HEK293 (cell line): Measurements from ENCODE around the gene NKX6-1.
A peak's percentile ranks its signal among the peaks of the same experiment; 100 is the strongest.

Source experiments
- CTCF ChIA-PET: fragments of 350-600 bp; formaldehyde crosslinking; extraction: SDS; loops from one replicate; lab custom pipeline; 2021; ENCODE audit warnings: antibody characterized with exemption; lab: Yijun Ruan, JAX
- POLR2A ChIA-PET: fragments of 300-600 bp; formaldehyde crosslinking; extraction: SDS; loops from one replicate; lab custom pipeline; 2020; ENCODE audit warnings: antibody characterized with exemption, inconsistent platforms; lab: Yijun Ruan, JAX
- H3K27ac ChIP-seq: fragments of 200-500 bp; sonication (Bioruptor generic); 2 replicates; pipeline ENCODE4 v1.5.1; 2014; ENCODE audit warnings: low read depth, low read length, control low read depth, inconsistent platforms; ENCODE audit errors: extremely low read depth
- H3K36me3 ChIP-seq, 2 experiments: fragments of 200-500 bp in 1 of 2; sonication (Bioruptor generic) in 1 of 2; 1 replicate in 1 of 2; 2 replicates in 1 of 2; pipeline ENCODE4 v1.5.1; 2014 to 2017; ENCODE audit warnings: inconsistent platforms in 2 of 2, low read length in 2 of 2; ENCODE audit not compliant: control insufficient read depth in 2 of 2, insufficient read depth in 1 of 2
- H3K4me1 ChIP-seq: fragments of 200-500 bp; sonication (Bioruptor generic); 2 replicates; pipeline ENCODE4 v1.5.1; 2014; ENCODE audit warnings: mild to moderate bottlenecking, low read length, inconsistent platforms; ENCODE audit not compliant: control insufficient read depth, insufficient read depth
- H3K4me3 ChIP-seq: 2 replicates; pipeline ENCODE4 v1.5.1; 2011; ENCODE audit warnings: low read depth, mild to moderate bottlenecking, control low read depth, low read length, moderate library complexity
- H3K9me3 ChIP-seq: fragments of 200-500 bp; sonication (Bioruptor generic); 2 replicates; pipeline ENCODE4 v1.5.1; 2014; ENCODE audit warnings: low read depth, low read length, inconsistent platforms; ENCODE audit not compliant: control insufficient read depth, insufficient read depth
- BCL11A ChIP-seq: fragments of 450-650 bp; formaldehyde crosslinking; IDR thresholded peaks from 2 replicates; pipeline ENCODE4 v1.5.1; 2016; ENCODE audit warnings: low read depth, missing biosample characterization, missing genetic modification characterization
- FEZF1 ChIP-seq: fragments of 450-650 bp; formaldehyde crosslinking; IDR thresholded peaks from 2 replicates; pipeline ENCODE4 v1.5.1; 2016; ENCODE audit warnings: missing biosample characterization, missing genetic modification characterization
- HOXC10 ChIP-seq: sonication (generic); formaldehyde crosslinking; IDR thresholded peaks from 2 replicates; pipeline ENCODE4 v1.8.1; 2023; ENCODE audit warnings: mild to moderate bottlenecking, missing genetic modification reagents
- PBX3 ChIP-seq: sonication (generic); formaldehyde crosslinking; IDR thresholded peaks from 2 replicates; pipeline ENCODE4 v1.8.1; 2022; ENCODE audit warnings: mild to moderate bottlenecking, moderate library complexity, missing genetic modification reagents
- PRDM6 ChIP-seq: fragments of 450-650 bp; formaldehyde crosslinking; IDR thresholded peaks from 2 replicates; pipeline ENCODE4 v1.5.1; 2017; ENCODE audit warnings: missing biosample characterization, missing genetic modification characterization
- REPIN1 ChIP-seq: fragments of 450-650 bp; formaldehyde crosslinking; IDR thresholded peaks from 2 replicates; pipeline ENCODE4 v1.5.1; 2017; ENCODE audit warnings: missing biosample characterization, missing genetic modification characterization, low read depth
- SP7 ChIP-seq: fragments of 450-650 bp; formaldehyde crosslinking; IDR thresholded peaks from 2 replicates; pipeline ENCODE4 v1.5.1; 2016; ENCODE audit warnings: missing biosample characterization, missing genetic modification characterization
- ZBTB17 ChIP-seq: fragments of 450-650 bp; formaldehyde crosslinking; IDR thresholded peaks from 2 replicates; pipeline ENCODE4 v1.5.1; 2016; ENCODE audit warnings: missing biosample characterization, missing genetic modification characterization
- ZBTB20 ChIP-seq: fragments of 450-650 bp; formaldehyde crosslinking; IDR thresholded peaks from 2 replicates; pipeline ENCODE4 v1.5.1; 2016; ENCODE audit warnings: missing biosample characterization, missing genetic modification characterization
- ZBTB44 ChIP-seq: fragments of 450-650 bp; IDR thresholded peaks from 2 replicates; pipeline ENCODE4 v1.5.1; 2018; ENCODE audit warnings: missing biosample characterization, mild to moderate bottlenecking, missing genetic modification characterization
- ZEB2 ChIP-seq: fragments of 450-650 bp; formaldehyde crosslinking; IDR thresholded peaks from 2 replicates; pipeline ENCODE4 v1.5.1; 2016; ENCODE audit warnings: missing biosample characterization, missing genetic modification characterization
- ZNF174 ChIP-seq: fragments of 450-650 bp; formaldehyde crosslinking; IDR thresholded peaks from 2 replicates; pipeline ENCODE4 v1.5.0; 2017; ENCODE audit warnings: missing biosample characterization, mild to moderate bottlenecking, missing genetic modification characterization
- ZNF211 ChIP-seq: fragments of 450-650 bp; formaldehyde crosslinking; IDR thresholded peaks from 2 replicates; pipeline ENCODE4 v1.5.1; 2016; ENCODE audit warnings: low read depth, missing biosample characterization, missing genetic modification characterization
- ZNF223 ChIP-seq: fragments of 450-650 bp; formaldehyde crosslinking; IDR thresholded peaks from 2 replicates; pipeline ENCODE4 v1.5.1; 2016; ENCODE audit warnings: missing biosample characterization, missing genetic modification characterization
- ZNF280D ChIP-seq: fragments of 450-650 bp; formaldehyde crosslinking; IDR thresholded peaks from 2 replicates; pipeline ENCODE4 v1.5.1; 2016; ENCODE audit warnings: missing biosample characterization, missing genetic modification characterization
- ZNF366 ChIP-seq: fragments of 450-650 bp; formaldehyde crosslinking; conservative IDR thresholded peaks from 2 replicates; pipeline ENCODE4 v1.5.1; 2016; ENCODE audit warnings: missing biosample characterization, missing genetic modification characterization
- ZNF391 ChIP-seq: fragments of 450-650 bp; formaldehyde crosslinking; IDR thresholded peaks from 2 replicates; pipeline ENCODE4 v1.5.1; 2016; ENCODE audit warnings: low read depth, missing biosample characterization, missing genetic modification characterization, borderline replicate concordance
- ZNF398 ChIP-seq: fragments of 450-650 bp; formaldehyde crosslinking; IDR thresholded peaks from 2 replicates; pipeline ENCODE4 v1.5.1; 2017; ENCODE audit warnings: missing biosample characterization, missing genetic modification characterization
- ZNF423 ChIP-seq: fragments of 450-650 bp; formaldehyde crosslinking; IDR thresholded peaks from 2 replicates; pipeline ENCODE4 v1.5.1; 2016; ENCODE audit warnings: missing biosample characterization, missing genetic modification characterization
- ZNF426 ChIP-seq: fragments of 450-650 bp; formaldehyde crosslinking; IDR thresholded peaks from 2 replicates; pipeline ENCODE4 v1.5.1; 2017; ENCODE audit warnings: missing biosample characterization, missing genetic modification characterization, mild to moderate bottlenecking, inconsistent platforms, moderate library complexity
- ZNF473 ChIP-seq: fragments of 450-650 bp; formaldehyde crosslinking; IDR thresholded peaks from 2 replicates; pipeline ENCODE4 v1.5.1; 2017; ENCODE audit warnings: missing biosample characterization, missing genetic modification characterization
- ZNF600 ChIP-seq: fragments of 450-650 bp; formaldehyde crosslinking; IDR thresholded peaks from 2 replicates; pipeline ENCODE4 v1.5.1; 2016; ENCODE audit warnings: missing biosample characterization, missing genetic modification characterization
- ZNF629 ChIP-seq: fragments of 450-650 bp; formaldehyde crosslinking; IDR thresholded peaks from 2 replicates; pipeline ENCODE4 v1.5.1; 2017; ENCODE audit warnings: missing biosample characterization, missing genetic modification characterization
- ZNF660 ChIP-seq: fragments of 450-650 bp; IDR thresholded peaks from 2 replicates; pipeline ENCODE4 v1.5.1; 2018; ENCODE audit warnings: missing biosample characterization, mild to moderate bottlenecking, missing genetic modification characterization
- ZNF747 ChIP-seq: fragments of 450-650 bp; formaldehyde crosslinking; IDR thresholded peaks from 2 replicates; pipeline ENCODE4 v1.5.1; 2016; ENCODE audit warnings: missing biosample characterization, missing genetic modification characterization
- ZNF830 ChIP-seq: fragments of 450-650 bp; IDR thresholded peaks from 2 replicates; pipeline ENCODE4 v1.5.0; 2018; ENCODE audit warnings: missing biosample characterization, missing genetic modification characterization, low read depth, mild to moderate bottlenecking, moderate library complexity
- ZXDB ChIP-seq: fragments of 450-650 bp; formaldehyde crosslinking; IDR thresholded peaks from 2 replicates; pipeline ENCODE4 v1.5.1; 2016; ENCODE audit warnings: missing biosample characterization, missing genetic modification characterization

NKX6-1 gene

GRCh38 chr4:84531689-84532088, 32.6 kb upstream of the NKX6-1 start:
- POLR2A ChIA-PET: no interaction called here
- CTCF ChIA-PET: interaction anchor here (0.6 to 1.6 kb wide), 4 partner anchors 29 to 440 kb away, joined by 3 to 4 read pairs (median 4); no protein-coding TSS in a partner anchor
- Histone ChIP-seq H3K4me1 (peaks cover 4% of the 10 kb centered on the region; the same call in 1 of the 2 replicates), H3K4me3 (no peak overlapping the region), H3K9me3 (no peaks in the 10 kb centered on the region)
- TF ChIP-seq ZNF223 (tag by site-specific recombination) (no peak), ZNF830 (tag by site-specific recombination) (no peak), BCL11A (no peak), ZNF423 (tag by site-specific recombination) (no peak), PBX3 (CRISPR knock-in tag) (no peak), ZNF280D (no peak), ZNF398 (no peak)
- TF ChIP-seq, all 188 proteins: peak for 0
- H3K36me3 ChIP-seq: no peaks in the 10 kb centered on the region
- no peak overlapping the region for H3K27ac ChIP-seq

GRCh38 chr4:84530871-84531270, 31.8 kb upstream of the NKX6-1 start:
- no peak overlapping the region for H3K27ac ChIP-seq
- CTCF ChIA-PET: interaction anchor here (0.8 to 3.2 kb wide), 2 partner anchors 14 to 441 kb away, joined by 4 to 17 read pairs; no protein-coding TSS in a partner anchor
- peaks cover 4% of the 10 kb centered on the region; the same call in 1 of the 2 replicates for H3K4me1 ChIP-seq
- H3K4me3 ChIP-seq: no peak overlapping the region
- POLR2A ChIA-PET: no interaction called here
- H3K36me3 ChIP-seq: no peaks in the 10 kb centered on the region
- H3K9me3 ChIP-seq: no peaks in the 10 kb centered on the region
- no peak for TF ChIP-seq ZBTB44 (tag by site-specific recombination)
- TF ChIP-seq ZNF600 (tag by site-specific recombination): no peak
- TF ChIP-seq ZBTB20 (tag by site-specific recombination): no peak
- TF ChIP-seq REPIN1 (tag by site-specific recombination): no peak
- no peak for TF ChIP-seq ZNF747 (tag by site-specific recombination)
- TF ChIP-seq ZNF211 (tag by site-specific recombination): no peak
- no peak for TF ChIP-seq ZNF473 (tag by site-specific recombination)
- no peak for TF ChIP-seq ZNF426
- TF ChIP-seq HOXC10: no peak
- no peak for TF ChIP-seq ZNF660
- TF ChIP-seq PRDM6 (tag by site-specific recombination): peak; percentile 50; the same call in 1 of the 2 replicates
- TF ChIP-seq ZBTB17 (tag by site-specific recombination): no peak
- TF ChIP-seq ZNF174 (tag by site-specific recombination): no peak
- TF ChIP-seq FEZF1 (tag by site-specific recombination): peak; percentile 50
- no peak for TF ChIP-seq ZNF423 (tag by site-specific recombination)
- peak; percentile 63; the same call in 1 of the 2 replicates for TF ChIP-seq SP7 (tag by site-specific recombination)
- no peak for TF ChIP-seq ZNF391 (tag by site-specific recombination)
- 0 out of 2 replicates have a peak, but pooled peaks have one; percentile 27 for TF ChIP-seq ZXDB (tag by site-specific recombination)
- TF ChIP-seq ZNF629 (tag by site-specific recombination): 0 out of 2 replicates have a peak, but pooled peaks have one; percentile 24
- TF ChIP-seq ZNF366 (tag by site-specific recombination): 0 out of 2 replicates have a peak, but pooled peaks have one; percentile 16
- TF ChIP-seq ZEB2 (tag by site-specific recombination): no peak
